Body of pancreas (tissue), 4 donors: ENCODE results near the gene HPSE2.

ENCODE experiments used
- POLR2A ChIP-seq, 3 donors: fragments of 450-650 bp; IDR thresholded peaks; one replicate each; pipeline ENCODE4 v1.6.1; 2016; ENCODE audit warnings: antibody characterized with exemption in 3 of 3, mild to moderate bottlenecking in 2 of 3
- TF ChIP-seq, protein P1 (sequence below), 7 experiments: fragments of 450-650 bp in 4 of 7; fragments of 200-600 bp in 3 of 7; sonication (generic) in 3 of 7; IDR thresholded peaks; one replicate each; pipeline ENCODE4 v1.5.1; 2016 to 2019; ENCODE audit warnings: antibody characterized with exemption in 7 of 7

- TF ChIP-seq POLR2A (IDR thresholded peaks at IDR 0.05), result no peak
- TF ChIP-seq, protein P1, sequence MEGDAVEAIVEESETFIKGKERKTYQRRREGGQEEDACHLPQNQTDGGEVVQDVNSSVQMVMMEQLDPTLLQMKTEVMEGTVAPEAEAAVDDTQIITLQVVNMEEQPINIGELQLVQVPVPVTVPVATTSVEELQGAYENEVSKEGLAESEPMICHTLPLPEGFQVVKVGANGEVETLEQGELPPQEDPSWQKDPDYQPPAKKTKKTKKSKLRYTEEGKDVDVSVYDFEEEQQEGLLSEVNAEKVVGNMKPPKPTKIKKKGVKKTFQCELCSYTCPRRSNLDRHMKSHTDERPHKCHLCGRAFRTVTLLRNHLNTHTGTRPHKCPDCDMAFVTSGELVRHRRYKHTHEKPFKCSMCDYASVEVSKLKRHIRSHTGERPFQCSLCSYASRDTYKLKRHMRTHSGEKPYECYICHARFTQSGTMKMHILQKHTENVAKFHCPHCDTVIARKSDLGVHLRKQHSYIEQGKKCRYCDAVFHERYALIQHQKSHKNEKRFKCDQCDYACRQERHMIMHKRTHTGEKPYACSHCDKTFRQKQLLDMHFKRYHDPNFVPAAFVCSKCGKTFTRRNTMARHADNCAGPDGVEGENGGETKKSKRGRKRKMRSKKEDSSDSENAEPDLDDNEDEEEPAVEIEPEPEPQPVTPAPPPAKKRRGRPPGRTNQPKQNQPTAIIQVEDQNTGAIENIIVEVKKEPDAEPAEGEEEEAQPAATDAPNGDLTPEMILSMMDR (IDR thresholded peaks at IDR 0.05), result no peak
Measured at GRCh38 chr10:99234791-99235657, 628 bp downstream of the HPSE2 start.
